MM.1S (cell line): Measurements from ENCODE around the gene MARCKSL1.

Experiments used
- EZH2phosphoT487 ChIP-seq: fragments of 300-600 bp; sonication (generic); IDR thresholded peaks from 2 replicates; pipeline ENCODE4 v1.6.1; 2018; ENCODE audit warnings: antibody characterized with exemption, low read length
- TF ChIP-seq, protein P1 (sequence below): fragments of 300-600 bp; sonication (generic); IDR thresholded peaks from 2 replicates; pipeline ENCODE4 v1.5.1; 2016; ENCODE audit warnings: antibody characterized with exemption, low read length, mixed read lengths

DNA sequence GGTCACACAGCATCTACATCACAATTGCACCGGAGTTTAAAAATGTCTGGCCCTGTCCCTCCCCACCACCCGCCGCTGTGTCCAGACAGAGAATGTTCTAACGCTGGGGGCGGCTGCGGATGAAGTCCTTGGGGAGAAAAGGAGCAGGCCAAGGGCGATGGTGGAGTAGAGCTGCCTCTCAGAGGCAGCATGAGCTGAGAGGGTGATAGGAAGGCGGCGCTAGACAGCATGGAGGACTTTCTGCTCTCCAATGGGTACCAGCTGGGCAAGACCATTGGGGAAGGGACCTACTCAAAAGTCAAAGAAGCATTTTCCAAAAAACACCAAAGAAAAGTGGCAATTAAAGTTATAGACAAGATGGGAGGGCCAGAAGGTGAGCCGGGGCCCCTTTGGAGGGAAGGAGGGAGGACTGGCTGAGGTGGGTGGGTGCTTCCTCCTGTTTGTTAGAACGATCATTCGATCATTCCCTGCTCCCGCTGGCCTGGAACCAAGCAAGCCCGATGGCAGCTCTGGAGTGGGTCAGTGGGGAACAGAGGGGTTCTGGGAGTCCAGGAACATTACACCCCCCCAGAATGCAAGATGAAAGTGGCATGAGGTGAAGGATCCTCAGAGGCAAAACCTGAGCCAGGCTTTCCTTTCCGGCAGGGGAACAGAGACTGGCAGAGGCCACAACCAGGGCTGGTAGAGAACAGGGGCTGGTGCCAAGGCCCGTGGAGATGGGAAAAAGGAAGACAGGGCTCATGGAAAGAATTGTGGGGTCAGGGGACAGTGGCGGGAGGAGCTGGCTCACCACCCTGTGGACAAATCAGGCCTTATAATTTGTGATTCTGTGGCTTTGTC, 26.7 kb upstream of the MARCKSL1 start, which contains the start of the genes FAM229A and TSSK3:
- TF ChIP-seq, protein P1, sequence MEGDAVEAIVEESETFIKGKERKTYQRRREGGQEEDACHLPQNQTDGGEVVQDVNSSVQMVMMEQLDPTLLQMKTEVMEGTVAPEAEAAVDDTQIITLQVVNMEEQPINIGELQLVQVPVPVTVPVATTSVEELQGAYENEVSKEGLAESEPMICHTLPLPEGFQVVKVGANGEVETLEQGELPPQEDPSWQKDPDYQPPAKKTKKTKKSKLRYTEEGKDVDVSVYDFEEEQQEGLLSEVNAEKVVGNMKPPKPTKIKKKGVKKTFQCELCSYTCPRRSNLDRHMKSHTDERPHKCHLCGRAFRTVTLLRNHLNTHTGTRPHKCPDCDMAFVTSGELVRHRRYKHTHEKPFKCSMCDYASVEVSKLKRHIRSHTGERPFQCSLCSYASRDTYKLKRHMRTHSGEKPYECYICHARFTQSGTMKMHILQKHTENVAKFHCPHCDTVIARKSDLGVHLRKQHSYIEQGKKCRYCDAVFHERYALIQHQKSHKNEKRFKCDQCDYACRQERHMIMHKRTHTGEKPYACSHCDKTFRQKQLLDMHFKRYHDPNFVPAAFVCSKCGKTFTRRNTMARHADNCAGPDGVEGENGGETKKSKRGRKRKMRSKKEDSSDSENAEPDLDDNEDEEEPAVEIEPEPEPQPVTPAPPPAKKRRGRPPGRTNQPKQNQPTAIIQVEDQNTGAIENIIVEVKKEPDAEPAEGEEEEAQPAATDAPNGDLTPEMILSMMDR, result no peak
- TF ChIP-seq EZH2phosphoT487, result no peak
